NCI-H2227 (cell line): ENCODE data around the gene PPP1R37.
"Not testable (repeated sequence)": the region's sequence is repeated elsewhere in the genome, so short reads cannot be mapped to it uniquely, and the experiment has no call there.

ENCODE experiments used
- DNase-seq: peaks from one replicate; lab custom pipeline; 2025; ENCODE audit not compliant: unreplicated experiment; lab: John Stamatoyannopoulos, UW

The PPP1R37 gene

GRCh38 chr19:45094707-45095106 lies 1.7 kb downstream of the PPP1R37 start:
- no peak for DNase-seq

DNA sequence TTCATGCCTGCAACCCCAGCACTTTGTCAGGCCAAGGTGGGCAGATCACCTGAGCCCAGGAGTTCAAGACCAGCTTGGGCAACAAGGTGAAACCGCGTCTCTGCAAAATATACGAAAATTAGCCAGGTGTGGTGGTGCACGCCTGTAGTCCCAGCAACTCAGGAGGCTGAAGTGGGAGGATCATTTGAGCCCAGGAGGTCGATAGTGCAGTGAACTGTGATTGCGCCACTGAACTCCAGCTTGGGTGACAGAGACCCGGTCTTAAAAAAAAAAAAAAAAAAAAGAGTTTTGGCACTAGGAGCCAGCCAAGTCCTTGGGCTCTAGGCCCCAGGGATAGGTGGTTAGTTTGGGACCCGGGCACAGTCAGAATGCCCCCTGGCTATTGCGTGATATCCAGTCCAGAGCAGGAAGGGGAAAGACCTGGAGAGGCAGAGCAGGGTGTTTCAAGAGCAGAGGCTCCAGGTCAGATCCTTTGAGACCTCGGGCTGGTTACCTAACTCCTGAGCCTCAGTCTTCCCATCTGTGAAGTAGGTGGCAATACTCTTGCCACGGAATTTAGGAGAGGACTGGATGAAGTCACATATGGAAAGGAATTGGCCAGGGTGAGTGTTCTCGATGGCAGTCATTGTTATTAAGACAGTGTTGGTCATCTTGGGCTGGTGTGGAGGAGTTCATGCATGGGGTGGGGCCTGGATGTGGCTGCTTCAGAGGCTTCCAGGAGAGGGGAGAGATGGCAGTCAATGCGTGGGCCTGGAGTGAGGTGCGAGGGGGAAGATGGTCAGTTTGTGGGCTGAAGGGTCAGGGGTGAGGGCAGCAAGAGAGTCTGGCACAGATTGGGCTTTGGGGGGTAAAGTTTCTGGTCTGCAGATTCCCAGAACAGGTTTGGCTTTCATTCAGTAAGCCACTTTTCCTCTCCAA lies 2.8 kb downstream of the PPP1R37 start:
- no peak for DNase-seq

GRCh38 chr19:45096700-45097099 lies 3.7 kb downstream of the PPP1R37 start:
- no peak for DNase-seq

DNA sequence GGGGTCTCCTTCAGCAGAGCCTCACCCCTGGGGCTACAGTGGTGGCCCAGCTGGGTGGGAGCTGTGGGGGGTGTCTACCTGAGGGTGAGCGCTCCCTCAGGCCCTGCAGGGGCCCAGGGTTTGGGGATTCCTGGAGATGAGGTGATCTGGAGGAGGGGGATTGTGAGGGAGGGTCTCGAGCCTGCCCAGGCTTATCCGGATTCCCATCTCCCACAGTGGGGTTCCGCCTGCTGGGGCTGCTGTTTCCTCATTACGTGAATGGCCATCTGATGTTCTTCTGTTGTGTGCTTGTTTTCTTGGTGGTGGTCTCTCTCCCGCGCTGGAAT lies 4.4 kb downstream of the PPP1R37 start:
- no peak for DNase-seq

DNA sequence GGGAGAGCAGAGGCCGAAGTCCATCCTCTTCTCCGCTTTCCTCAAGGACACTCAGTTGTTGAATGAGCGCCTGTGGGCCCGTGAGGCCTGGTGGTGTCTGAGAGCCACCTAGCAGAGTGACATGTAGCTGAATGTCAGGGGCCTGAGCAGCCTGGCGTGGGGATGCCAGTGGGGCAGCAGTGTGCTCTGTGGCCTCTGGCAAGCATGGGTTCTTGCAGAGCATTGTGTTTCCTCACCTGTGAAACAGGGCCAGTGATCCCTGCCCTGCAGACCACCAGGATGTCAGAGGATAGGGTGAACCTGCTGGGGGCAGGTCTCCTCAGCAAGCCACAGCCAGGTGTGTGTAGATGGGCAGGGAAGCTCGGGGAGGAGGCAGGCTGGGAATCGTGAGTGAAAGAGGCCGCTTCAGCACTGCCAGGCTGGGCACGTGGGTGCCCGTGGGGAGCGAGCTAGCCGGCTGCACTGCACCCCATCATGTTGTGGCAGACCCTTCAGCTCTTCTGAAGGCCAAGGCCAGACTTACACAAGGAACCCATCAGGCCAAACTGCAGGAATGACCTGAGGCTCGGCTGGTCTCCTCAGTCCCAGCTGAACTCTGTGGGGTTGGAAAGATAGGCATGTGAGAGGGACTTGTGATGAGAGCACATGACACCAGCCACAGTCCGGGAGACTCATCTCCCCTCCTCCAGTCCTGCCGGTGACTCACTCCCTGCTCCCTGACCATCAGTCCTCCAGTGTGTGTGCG lies 5.0 kb downstream of the PPP1R37 start:
- DNase-seq = no peak

DNA sequence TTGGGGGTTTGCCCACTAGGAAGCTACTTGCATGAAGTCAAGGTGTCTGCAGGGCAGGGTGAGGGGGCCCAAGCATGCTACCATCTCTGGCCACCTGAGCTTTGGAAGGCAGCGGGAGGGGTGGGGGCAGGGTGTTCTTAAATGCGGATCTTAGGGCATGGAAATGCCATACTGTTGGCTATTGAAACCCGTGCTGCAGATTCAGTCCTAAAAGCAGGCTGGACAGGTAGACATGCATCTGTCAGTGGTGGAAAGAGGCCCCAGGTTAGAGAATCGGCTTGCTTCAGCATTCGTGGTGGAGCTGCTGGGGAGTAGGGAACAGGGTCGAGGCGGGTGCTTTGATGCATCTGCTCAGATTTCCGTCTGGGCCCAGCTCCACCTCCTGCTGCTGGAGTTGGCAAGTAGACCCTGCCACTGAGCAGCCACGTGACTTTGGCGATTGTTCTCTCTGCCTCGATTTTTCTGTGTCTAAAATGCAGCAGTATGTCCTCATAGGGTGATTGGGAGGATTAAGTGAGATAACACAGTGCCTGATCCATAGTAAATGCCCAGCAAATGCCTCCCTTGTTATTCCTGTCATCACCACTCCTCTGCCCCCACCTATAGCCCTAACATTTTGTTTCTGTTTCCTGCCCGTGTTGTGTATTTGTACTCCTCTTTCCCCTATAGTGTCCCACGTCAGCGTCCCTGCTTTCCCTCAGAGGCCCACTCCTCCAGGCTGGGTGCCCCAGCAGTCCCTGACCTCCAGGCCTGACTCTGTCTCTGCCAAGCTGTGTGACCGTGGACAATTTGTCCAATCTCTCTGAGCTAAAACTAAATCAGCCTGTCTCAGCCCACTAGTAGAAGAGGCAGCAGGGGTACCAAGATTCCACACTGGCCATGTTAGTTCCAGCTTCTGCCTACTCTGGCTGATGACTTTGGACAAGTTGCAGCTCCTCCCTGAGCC lies 5.8 kb downstream of the PPP1R37 start:
- DNase-seq = no peak

DNA sequence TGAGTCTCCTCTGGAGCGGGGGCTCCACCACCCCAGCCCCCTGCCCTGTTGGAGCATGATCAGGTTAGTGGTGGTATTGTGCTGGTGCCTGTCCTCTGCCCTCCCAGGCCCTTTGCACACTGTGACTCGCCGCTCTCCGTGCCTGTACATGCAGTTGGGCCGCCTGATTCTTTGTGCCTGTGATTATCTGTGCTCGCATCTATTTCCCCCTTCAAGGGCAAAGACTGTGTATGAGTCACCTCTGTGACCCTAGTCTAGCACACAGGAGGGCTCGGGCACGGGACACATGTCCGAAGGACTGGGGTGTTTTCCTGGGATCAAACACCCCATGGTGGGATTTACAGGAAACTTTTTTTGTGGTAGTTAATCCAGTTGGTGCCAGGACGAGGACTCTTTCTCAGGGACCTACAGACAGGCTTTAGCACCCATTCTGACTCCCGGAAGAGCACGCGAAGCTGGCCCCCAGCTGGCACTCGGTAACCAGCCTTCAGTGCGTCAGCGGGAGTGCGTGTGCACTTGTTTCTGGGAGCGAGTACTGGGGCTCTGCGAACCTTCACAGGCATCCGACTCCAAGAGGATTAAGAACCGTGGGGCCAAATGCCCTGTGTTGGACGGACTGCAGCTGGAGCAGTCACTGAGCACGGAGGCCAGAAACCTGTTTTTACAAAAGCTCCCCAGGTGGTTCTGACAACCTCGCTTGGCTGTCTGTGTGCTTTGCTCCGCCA lies 6.7 kb downstream of the PPP1R37 start:
- no peak for DNase-seq

DNA sequence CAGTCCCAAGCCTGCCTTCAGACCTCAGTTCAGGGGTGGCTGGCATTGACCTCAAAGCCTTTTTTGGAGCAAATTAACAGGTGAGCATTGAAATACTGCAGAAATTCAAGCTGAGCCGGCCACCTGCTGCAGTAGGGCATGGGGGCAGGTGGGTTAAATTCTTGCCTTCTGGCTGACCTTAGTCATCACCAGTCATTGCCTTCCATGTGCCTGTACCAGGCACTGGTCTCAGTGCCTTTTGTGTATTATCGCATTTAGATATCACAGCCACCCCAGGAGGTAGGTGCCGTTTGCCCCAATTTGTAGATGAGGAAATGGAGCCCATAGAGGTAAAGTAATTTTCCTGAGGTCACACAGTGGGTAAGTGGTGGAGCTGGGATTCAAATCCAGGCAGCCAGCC lies 7.2 kb downstream of the PPP1R37 start:
- no peak for DNase-seq

DNA sequence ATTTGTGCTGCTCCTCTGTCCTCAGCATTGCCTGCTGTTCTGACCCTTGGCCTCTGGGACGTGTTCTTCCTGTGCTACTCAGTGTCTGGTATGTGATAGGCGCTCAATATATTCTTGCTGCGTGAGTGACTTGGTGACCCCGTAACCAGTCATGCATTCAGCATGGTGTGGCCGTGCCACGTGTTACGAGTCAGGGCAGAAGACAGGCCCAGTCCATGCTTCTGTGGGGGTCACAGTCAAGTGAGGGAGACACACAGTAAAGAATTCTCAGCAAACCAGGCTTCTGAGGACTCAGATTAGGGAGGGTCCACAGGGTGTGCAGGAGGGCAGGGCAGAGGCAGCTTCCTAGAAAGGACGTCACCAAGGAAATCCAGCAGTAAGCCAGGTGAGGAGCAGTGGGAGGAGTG lies 7.9 kb downstream of the PPP1R37 start:
- DNase-seq = no peak

- DNase-seq = no peak
These were observed 8.8 kb downstream of the PPP1R37 start for GRCh38 chr19:45101806-45102205.

GRCh38 chr19:45102481-45102880 lies 9.5 kb downstream of the PPP1R37 start:
- DNase-seq = no peak

GRCh38 chr19:45103156-45103507 lies 10.2 kb downstream of the PPP1R37 start:
- no peak for DNase-seq

DNA sequence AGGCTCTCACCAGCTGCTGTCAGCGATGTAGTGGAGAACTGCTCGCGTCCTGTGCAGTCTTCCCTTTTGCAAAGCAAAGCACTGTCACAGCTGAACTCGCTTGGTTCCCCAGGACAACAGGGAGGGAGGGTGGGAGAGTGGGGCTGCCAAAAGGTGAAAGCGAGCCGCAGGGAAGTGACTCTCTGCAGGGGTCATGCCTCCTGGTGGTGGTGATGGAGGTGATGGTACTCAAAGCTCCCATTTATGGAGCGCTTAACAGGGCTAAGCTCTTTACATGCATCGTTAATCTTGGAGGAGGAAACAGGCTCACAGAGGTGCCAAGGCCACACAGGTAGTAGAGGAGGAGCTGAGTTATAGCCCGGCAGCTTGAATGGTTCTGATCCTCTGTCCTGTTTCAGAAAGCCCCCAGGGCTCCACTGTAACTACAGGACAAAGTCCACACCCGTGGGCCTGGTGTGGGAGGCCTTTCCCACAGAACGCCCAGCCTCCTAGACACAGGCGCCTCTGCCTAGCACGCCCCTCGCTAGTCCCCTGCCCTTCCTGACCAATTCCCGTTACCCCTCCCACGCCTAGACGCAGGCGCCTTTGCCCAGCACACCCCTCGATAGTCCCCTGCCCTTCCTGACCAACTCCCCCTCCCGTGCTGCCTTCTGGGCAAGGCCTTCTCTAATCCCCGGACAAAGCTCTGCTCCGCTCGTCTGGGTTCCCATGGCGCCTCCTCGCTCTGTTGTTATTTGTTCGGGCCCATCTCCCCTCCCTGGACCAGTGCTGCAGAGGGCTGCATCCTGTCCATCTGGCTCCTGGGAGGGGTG lies 10.7 kb downstream of the PPP1R37 start:
- no peak for DNase-seq

GRCh38 chr19:45104658-45105349 lies 11.8 kb downstream of the PPP1R37 start:
- DNase-seq = no peak

- not testable (repeated sequence) for DNase-seq
These were observed 13.4 kb downstream of the PPP1R37 start for GRCh38 chr19:45106363-45106762.

- DNase-seq = no peak
These were observed 14.7 kb downstream of the PPP1R37 start for GRCh38 chr19:45107621-45108150.

GRCh38 chr19:45110851-45111266 lies 17.9 kb downstream of the PPP1R37 start:
- DNase-seq = no peak

GRCh38 chr19:45112111-45112827 lies 19.3 kb downstream of the PPP1R37 start:
- no peak for DNase-seq
